ENCODE data around the gene MEGF9. TPM values are rescaled to one million over a fixed set of nuclear protein-coding genes. Genes with fewer than 3 reads are reported as not detected.

The MEGF9 gene
- total RNA-seq, 1 donor from 2014 or later, result 5.0 TPM

GRCh38 chr9:120741701-120742100 lies 27.4 kb upstream of the MEGF9 start:
- H3K36me3 Mint-ChIP-seq (ENCODE audit: low read depth), result no peaks in the 10 kb centered on the region
- intact Hi-C loops (cut with micrococcal nuclease), result loop anchor here (5.0 kb wide), 1 partner anchor 124 kb away; no protein-coding TSS in a partner anchor
- no peak overlapping the region for H3K27ac Mint-ChIP-seq
- no peaks in the 10 kb centered on the region for H3K4me1 Mint-ChIP-seq (ENCODE audit: low read depth)
- H3K4me3 Mint-ChIP-seq (ENCODE audit: low read depth), result no peak overlapping the region
- no peaks in the 10 kb centered on the region for H3K9me3 Mint-ChIP-seq
- no peaks in the 10 kb centered on the region for H3K27me3 Mint-ChIP-seq (ENCODE audit: low read depth)
- DNase-seq (ENCODE audit: low spot score), result no peak

DNA sequence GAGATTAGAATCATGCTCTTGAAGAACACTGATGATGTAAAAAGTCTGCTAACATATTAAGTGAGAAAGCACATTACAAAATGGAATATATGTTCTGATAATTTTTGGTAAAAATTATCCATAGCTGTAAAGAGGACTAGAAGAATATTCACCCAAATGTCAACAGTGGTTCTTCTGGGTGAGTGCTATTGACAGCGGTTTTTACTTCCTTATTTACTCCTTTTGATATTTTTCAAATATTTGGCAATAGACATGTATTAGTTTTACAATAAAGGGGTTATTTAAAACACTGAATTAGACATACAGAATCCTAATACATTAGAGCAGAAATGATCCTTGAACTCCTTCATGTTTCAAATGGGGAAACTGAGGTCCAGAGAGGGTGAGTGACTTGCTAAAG lies 26.9 kb upstream of the MEGF9 start:
- Mint-ChIP-seq H3K9me3 (no peaks in the 10 kb centered on the region), H3K4me3 (ENCODE audit: low read depth) (no peak overlapping the region), H3K27me3 (ENCODE audit: low read depth) (no peaks in the 10 kb centered on the region), H3K27ac (no peak overlapping the region), H3K36me3 (ENCODE audit: low read depth) (no peaks in the 10 kb centered on the region), H3K4me1 (ENCODE audit: low read depth) (no peaks in the 10 kb centered on the region)
- intact Hi-C loops (cut with micrococcal nuclease), result loop anchor here (5.0 kb wide), 1 partner anchor 124 kb away; no protein-coding TSS in a partner anchor
- DNase-seq (ENCODE audit: low spot score), result no peak

DNA sequence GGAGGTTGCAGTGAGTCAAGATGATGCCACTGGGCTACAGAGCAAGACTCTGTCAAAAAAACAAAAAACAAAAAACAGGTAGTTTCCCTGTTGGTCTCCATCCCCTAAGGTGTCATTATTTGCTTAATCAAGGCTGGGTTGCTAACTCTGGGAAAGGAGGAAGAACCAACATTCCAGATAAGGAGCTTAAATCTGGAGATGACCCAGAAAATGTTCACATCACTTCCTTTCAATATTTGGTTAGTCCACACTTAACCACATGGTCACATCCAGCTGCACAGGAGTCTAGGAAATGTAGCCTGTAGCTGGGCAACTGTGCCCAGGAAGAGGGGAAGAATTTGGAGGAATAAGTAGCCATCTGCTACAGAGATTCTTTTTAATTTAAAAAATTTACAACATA lies 25.9 kb upstream of the MEGF9 start:
- Mint-ChIP-seq H3K4me1 (ENCODE audit: low read depth) (no peaks in the 10 kb centered on the region), H3K27me3 (ENCODE audit: low read depth) (no peaks in the 10 kb centered on the region), H3K9me3 (no peaks in the 10 kb centered on the region), H3K4me3 (ENCODE audit: low read depth) (no peak overlapping the region), H3K36me3 (ENCODE audit: low read depth) (no peaks in the 10 kb centered on the region), H3K27ac (no peak overlapping the region)
- DNase-seq (ENCODE audit: low spot score), result no peak
- intact Hi-C loops (cut with micrococcal nuclease), result loop anchor here (5.0 kb wide), 1 partner anchor 123 kb away; no protein-coding TSS in a partner anchor

- Mint-ChIP-seq H3K27me3 (ENCODE audit: low read depth) (no peaks in the 10 kb centered on the region), H3K4me1 (ENCODE audit: low read depth) (peaks cover 2% of the 10 kb centered on the region), H3K27ac (no peak overlapping the region), H3K9me3 (no peaks in the 10 kb centered on the region), H3K36me3 (ENCODE audit: low read depth) (no peaks in the 10 kb centered on the region), H3K4me3 (ENCODE audit: low read depth) (no peak overlapping the region)
- no peak for DNase-seq (ENCODE audit: low spot score)
- intact Hi-C loops (cut with micrococcal nuclease), result no loop called here
These were observed 23.3 kb upstream of the MEGF9 start for GRCh38 chr9:120737416-120738165.

- no peaks in the 10 kb centered on the region for H3K9me3 Mint-ChIP-seq
- no peak overlapping the region for H3K27ac Mint-ChIP-seq
- no peak overlapping the region for H3K4me3 Mint-ChIP-seq (ENCODE audit: low read depth)
- no peaks in the 10 kb centered on the region for H3K36me3 Mint-ChIP-seq (ENCODE audit: low read depth)
- intact Hi-C loops (cut with micrococcal nuclease), result no loop called here
- H3K27me3 Mint-ChIP-seq (ENCODE audit: low read depth), result no peaks in the 10 kb centered on the region
- no peak for DNase-seq (ENCODE audit: low spot score)
- peaks cover 2% of the 10 kb centered on the region for H3K4me1 Mint-ChIP-seq (ENCODE audit: low read depth)
These were observed 22.6 kb upstream of the MEGF9 start for GRCh38 chr9:120736881-120737280.

DNA sequence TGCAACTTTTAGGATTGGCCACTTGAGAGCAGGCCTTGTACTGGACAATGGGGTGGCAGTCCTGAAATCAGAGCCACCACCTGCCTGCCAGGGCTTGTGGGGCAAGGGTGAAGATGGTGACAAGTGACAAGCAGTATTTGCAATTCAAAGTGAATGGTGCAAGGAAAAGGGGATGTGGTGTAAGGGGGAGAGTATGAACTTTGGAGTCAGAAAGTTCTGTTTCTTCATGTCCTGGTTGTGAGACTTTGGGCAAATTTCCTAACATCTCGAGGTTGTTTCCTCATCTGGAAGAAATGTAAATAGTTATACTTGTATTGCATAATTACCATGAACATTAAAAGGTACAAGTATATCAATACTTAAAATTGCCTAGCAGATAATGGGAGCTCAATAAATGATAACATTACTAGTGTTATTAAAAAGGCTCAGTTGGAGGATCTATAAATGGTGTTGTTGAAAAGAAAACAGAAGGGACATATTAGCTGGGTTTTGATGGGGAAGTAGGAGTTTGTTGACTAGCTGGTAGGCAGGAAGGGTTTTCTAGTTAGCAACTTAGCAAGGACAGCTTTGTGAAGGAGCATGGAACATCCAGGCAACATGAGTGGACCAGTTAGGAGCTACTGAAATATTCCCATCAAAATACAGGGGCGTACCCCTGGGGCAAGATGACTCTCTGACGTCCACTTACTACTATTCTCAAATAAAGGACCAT lies 21.3 kb upstream of the MEGF9 start:
- DNase-seq (ENCODE audit: low spot score), result no peak
- Mint-ChIP-seq H3K9me3 (no peaks in the 10 kb centered on the region), H3K4me3 (ENCODE audit: low read depth) (no peak overlapping the region), H3K36me3 (ENCODE audit: low read depth) (no peaks in the 10 kb centered on the region), H3K4me1 (ENCODE audit: low read depth) (peaks cover 2% of the 10 kb centered on the region), H3K27me3 (ENCODE audit: low read depth) (no peaks in the 10 kb centered on the region), H3K27ac (no peak overlapping the region)
- intact Hi-C loops (cut with micrococcal nuclease), result no loop called here

DNA sequence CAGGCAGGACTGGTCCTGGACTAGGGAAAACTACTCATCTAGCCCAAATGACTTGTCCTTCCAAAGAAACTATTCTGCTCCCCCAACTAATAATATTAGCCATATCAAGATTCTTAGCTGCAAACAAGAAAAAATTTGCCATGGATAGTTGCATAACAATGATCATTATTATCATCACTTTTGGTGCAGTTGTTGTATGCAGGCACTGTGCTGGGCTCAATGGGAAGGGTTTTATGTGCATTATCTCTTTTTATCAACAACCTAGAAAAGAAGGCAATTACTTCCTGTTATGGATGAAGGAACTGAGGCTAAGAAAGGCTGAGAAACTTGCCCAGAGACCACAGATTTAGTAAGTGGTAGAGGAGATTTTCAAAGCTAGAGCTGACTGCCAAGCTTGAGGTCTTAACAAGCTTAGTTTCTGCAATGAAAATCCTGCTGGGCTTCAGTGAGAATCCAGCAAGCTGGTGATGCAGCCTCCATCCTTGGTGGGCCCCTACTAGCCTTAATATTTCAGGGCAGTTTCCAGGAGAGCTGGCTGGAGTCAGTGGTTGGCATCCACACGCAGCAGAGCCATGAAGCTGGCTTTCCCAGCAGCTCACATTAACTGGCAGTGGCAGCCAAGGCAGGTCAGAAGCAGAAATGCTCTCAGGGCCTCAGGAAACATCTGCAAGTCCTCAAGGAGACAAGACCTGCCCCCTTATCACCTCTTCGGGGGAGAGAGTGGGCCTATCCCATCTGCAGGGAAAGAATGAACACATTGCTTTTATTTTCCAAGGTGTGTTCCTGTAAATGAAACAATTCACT lies 20.5 kb upstream of the MEGF9 start:
- Mint-ChIP-seq H3K36me3 (ENCODE audit: low read depth) (no peaks in the 10 kb centered on the region), H3K4me1 (ENCODE audit: low read depth) (peaks cover 2% of the 10 kb centered on the region), H3K9me3 (no peaks in the 10 kb centered on the region), H3K27ac (no peak overlapping the region), H3K4me3 (ENCODE audit: low read depth) (no peak overlapping the region), H3K27me3 (ENCODE audit: low read depth) (no peaks in the 10 kb centered on the region)
- intact Hi-C loops (cut with micrococcal nuclease), result no loop called here
- DNase-seq (ENCODE audit: low spot score), result no peak

- Mint-ChIP-seq H3K36me3 (ENCODE audit: low read depth) (no peaks in the 10 kb centered on the region), H3K9me3 (no peaks in the 10 kb centered on the region), H3K4me3 (ENCODE audit: low read depth) (no peak overlapping the region), H3K27ac (no peak overlapping the region), H3K27me3 (ENCODE audit: low read depth) (no peaks in the 10 kb centered on the region), H3K4me1 (ENCODE audit: low read depth) (peaks cover 2% of the 10 kb centered on the region)
- intact Hi-C loops (cut with micrococcal nuclease), result no loop called here
- no peak for DNase-seq (ENCODE audit: low spot score)
These were observed 18.9 kb upstream of the MEGF9 start for GRCh38 chr9:120733190-120733589.

DNA sequence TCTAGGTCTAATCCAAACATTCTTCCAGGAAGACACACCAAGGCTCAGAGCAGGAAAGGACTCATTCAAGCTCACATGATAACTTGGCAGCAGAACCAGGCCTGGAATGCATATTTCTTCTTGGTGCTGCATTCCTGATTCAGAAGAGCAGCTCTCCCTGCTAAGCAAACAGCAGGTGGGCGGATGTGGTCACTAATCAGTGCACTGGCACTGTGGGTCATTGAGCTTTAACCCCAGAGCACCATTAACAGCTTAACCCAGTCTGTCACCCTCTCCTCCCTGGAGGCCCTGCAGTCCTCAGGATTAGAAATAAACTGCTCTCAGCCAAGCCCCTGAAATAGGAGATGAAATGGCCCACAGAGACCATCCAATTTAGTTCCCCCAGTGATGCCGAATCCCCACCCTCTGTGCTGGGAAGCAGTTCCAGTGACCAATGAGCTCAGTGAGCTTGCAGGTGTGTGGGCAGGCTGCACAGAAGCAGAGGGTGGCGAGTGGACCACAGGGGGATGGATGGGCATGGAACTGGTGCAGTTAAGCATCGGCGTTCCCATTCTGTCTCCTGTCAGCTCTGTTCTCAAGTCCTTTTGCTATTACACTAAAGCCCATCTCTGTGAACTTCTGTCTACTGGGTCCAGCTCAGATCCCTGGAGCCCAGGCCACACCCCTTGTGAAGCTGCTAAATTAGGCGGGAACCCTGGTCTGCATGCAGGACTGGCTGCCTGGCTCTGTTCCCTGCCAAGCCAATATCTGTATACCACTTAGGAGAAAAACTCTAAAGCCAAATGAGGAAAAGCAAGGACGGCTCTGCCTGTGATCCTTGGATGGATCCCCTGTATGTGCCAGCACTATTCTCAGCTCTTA lies 16.6 kb upstream of the MEGF9 start:
- H3K27me3 Mint-ChIP-seq (ENCODE audit: low read depth), result no peaks in the 10 kb centered on the region
- no peaks in the 10 kb centered on the region for H3K36me3 Mint-ChIP-seq (ENCODE audit: low read depth)
- DNase-seq (ENCODE audit: low spot score), result no peak
- H3K4me1 Mint-ChIP-seq (ENCODE audit: low read depth), result peaks cover 10% of the 10 kb centered on the region
- H3K4me3 Mint-ChIP-seq (ENCODE audit: low read depth), result no peak overlapping the region
- no peaks in the 10 kb centered on the region for H3K9me3 Mint-ChIP-seq
- no peak overlapping the region for H3K27ac Mint-ChIP-seq
- intact Hi-C loops (cut with micrococcal nuclease), result no loop called here

DNA sequence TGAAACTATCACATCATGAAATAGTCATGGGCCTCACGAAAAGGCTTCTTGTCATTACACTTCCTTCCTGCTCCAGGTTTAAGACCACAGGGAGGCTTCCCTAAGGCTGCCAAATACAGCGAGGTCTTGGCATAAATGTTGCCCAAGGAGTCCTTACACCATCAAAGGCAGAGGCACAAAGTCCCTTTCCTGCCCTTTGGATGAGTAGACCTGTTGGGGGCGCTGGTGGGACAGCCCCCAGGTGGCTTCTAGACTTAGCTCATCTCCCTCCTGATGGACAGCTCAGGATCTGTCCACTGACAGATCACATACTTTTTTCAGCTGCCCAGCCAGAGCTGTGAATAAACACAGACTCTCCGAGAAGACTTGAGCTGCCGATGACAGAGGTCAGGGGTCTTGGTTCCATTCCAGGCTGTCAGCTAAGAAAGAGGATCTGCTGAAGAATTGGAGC lies 15.5 kb upstream of the MEGF9 start:
- Mint-ChIP-seq H3K27ac (no peak overlapping the region), H3K9me3 (no peaks in the 10 kb centered on the region), H3K4me3 (ENCODE audit: low read depth) (no peak overlapping the region), H3K4me1 (ENCODE audit: low read depth) (peaks cover 10% of the 10 kb centered on the region), H3K27me3 (ENCODE audit: low read depth) (no peaks in the 10 kb centered on the region), H3K36me3 (ENCODE audit: low read depth) (no peaks in the 10 kb centered on the region)
- intact Hi-C loops (cut with micrococcal nuclease), result no loop called here
- no peak for DNase-seq (ENCODE audit: low spot score)

GRCh38 chr9:120726484-120726883 lies 12.2 kb upstream of the MEGF9 start:
- Mint-ChIP-seq H3K27ac (no peak overlapping the region), H3K4me1 (ENCODE audit: low read depth) (peaks cover 8% of the 10 kb centered on the region), H3K4me3 (ENCODE audit: low read depth) (no peak overlapping the region), H3K27me3 (ENCODE audit: low read depth) (no peaks in the 10 kb centered on the region), H3K36me3 (ENCODE audit: low read depth) (no peaks in the 10 kb centered on the region), H3K9me3 (no peaks in the 10 kb centered on the region)
- no peak for DNase-seq (ENCODE audit: low spot score)
- intact Hi-C loops (cut with micrococcal nuclease), result no loop called here

DNA sequence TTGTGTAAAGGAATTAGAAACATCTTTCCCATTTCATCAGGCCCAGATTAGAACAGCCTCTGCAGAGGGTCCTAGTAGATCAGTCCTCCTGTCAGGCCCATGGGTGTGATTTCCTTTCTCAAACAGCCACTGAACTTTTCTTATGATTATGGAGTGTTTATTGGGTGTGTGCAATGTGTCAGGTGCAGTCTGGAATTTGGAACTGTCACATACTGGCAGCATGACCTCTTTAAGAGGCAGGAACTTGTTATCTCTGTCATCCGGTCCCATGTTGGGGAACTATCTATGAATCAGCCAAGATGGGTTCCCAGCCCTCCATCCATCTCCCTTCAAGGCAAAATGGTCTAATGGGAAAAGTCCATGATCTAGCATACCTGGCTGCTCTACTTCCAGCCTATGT lies 11.6 kb upstream of the MEGF9 start:
- DNase-seq (ENCODE audit: low spot score), result no peak
- H3K27me3 Mint-ChIP-seq (ENCODE audit: low read depth), result no peaks in the 10 kb centered on the region
- H3K4me3 Mint-ChIP-seq (ENCODE audit: low read depth), result no peak overlapping the region
- intact Hi-C loops (cut with micrococcal nuclease), result no loop called here
- no peaks in the 10 kb centered on the region for H3K36me3 Mint-ChIP-seq (ENCODE audit: low read depth)
- H3K4me1 Mint-ChIP-seq (ENCODE audit: low read depth), result peaks cover 8% of the 10 kb centered on the region
- no peaks in the 10 kb centered on the region for H3K9me3 Mint-ChIP-seq
- H3K27ac Mint-ChIP-seq, result no peak overlapping the region

Data from activated T-helper 2 cell treated with anti-CD3 and anti-CD28 coated beads, Interferon-gamma antibody, Interleukin-2, Interleukin-4, amounts not matched to agents 10 μg/mL and 5 μg/mL and 100 μg/mL, durations not matched to agents 14 hours and 24 hours and 36 hours (primary cell).